ENCODE results near the gene FAM184B.
A peak's percentile ranks its signal among the peaks of the same experiment; 100 is the strongest.

Gene FAM184B

GRCh38 chr4:17624821-17625220 is 156.6 kb downstream of the FAM184B start:
- DNase-seq: no peak

- DNase-seq: no peak
These were observed 157.9 kb downstream of the FAM184B start for GRCh38 chr4:17623451-17624001.

DNA sequence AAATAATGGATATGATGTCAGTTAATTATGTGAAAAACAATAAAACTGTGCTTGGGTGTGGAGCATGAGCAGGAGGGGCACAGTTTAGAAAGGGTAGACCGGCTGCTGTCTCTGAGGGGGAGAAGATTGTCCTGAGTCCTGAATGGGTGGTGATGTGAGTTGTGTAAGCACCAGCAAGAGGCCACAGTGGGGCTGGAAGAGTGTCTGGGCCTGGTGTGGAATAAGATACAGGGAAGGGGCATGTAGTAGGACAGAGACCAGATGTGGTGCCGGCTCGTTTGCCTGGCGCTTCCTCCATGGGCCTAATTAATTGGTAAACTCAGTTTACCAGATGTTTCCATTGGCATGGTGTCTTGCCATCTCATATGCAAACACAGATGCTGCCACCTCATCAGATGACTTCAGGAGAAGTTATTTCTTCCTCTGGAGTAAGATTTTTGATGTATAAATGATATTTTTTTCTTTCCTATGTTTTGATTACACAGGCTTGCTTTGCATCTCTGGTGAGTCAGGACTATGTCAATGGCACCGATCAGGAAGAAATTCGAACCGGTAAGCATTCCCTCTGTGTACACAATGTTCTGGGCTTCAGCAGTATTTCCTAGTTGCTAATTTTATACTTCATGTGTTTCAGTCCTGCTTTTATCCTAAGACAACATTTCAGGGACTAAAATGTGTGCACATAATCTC is 161.9 kb downstream of the FAM184B start:
- no peak for DNase-seq

GRCh38 chr4:17618926-17619325 is 162.5 kb downstream of the FAM184B start:
- DNase-seq: no peak

- DNase-seq: no peak
These were observed 165.1 kb downstream of the FAM184B start for GRCh38 chr4:17616283-17616682.

DNA sequence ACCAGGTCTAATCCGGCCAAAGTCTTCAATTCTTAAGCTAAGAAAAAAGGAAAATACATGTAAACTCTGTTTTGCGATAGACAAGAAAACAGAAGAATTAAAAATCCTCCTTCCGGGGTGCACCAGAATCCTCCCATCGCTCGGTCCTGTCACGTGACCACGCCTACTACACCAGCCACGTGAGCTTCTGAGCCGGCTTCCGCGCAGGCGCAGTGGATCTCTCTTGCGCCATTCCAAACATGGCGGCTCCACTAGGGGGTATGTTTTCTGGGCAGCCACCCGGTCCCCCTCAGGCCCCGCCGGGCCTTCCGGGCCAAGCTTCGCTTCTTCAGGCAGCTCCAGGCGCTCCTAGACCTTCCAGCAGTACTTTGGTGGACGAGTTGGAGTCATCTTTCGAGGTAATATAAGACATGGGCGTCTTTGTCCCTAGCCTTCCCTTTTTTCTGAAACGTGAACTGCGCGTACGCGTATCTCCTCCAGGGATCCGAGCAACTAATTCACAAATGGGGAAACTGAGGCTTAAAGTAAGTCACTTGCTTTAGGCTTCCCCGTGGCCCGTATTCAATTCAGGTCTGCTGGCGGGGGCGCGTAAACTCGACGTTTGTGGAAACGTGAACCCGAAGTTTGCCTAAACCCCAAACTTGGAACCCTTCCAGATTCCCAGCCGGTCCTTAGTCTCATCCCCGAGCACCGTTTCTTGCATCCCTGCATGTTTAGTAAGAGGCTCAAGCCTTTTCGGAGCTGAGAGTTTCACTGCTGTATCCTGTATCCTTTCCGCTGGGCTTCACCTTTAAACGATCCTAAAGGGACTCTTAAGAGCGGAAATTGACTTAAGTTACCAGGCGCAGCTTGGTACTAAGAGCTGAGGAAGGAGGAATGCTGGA is 166.8 kb downstream of the FAM184B start, which contains the start of gene MED28:
MED28 (plus strand) TSS at position 226 of the 884 bp plus-strand sequence; CDS start at position 240, 14 bp downstream.
- peak; percentile 90 for DNase-seq

DNA sequence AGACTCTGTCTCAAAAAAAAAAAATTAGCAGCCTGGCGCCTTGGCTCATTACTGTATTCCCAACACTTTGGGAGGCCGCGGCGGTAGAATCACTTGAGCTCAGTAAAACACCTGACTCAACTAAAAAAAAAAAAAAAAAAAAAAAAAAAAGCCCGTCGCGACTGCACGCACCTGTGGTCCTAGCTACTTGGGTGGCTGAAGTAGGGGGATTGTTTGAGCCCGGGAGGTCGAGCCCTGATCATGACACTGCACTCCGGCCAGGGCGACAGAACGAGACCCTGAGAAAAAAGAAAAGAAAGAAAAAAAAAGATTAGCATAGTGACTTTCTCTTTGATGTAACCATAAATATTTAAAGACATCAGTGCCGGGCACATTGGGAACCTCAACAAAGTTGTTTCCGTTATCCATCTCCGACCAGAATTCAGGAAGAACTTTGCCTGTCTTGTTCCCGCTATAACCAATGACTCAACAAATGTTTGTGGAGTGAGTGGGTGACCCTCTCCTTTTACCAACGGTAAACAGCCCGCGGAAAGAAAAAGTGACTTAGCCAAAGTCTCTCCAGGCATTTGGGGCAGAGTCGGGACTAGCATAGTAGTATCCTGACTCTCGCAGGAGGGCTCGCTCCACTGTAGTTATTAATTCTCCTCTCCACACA is 167.5 kb downstream of the FAM184B start:
- DNase-seq: peak; percentile 53

DNA sequence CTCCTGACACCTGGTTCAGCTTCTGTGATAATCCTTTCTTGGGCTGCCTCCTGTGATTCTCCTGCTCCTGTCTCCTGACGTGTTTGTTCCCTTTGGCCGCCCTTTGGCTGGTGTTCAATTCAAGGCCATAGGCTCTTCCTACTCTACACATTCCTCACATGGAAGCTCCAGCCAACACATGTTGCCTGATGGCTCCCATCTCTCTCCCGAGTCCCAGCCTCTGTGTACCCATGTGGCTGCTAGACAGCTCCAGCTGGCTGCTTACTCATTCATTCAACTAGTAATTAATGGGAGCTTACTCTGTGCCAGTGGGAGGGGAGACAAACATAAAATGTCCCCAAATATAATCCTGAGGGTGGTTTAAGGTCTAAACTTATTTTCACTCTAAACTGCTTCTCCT is 176.2 kb downstream of the FAM184B start:
- DNase-seq: no peak

GRCh38 chr4:17599826-17600225 is 181.6 kb downstream of the FAM184B start:
- no peak for DNase-seq

GRCh38 chr4:17597517-17597916 is 183.9 kb downstream of the FAM184B start:
- no peak for DNase-seq

- no peak for DNase-seq
These were observed 185.9 kb downstream of the FAM184B start for GRCh38 chr4:17595471-17596005.

DNA sequence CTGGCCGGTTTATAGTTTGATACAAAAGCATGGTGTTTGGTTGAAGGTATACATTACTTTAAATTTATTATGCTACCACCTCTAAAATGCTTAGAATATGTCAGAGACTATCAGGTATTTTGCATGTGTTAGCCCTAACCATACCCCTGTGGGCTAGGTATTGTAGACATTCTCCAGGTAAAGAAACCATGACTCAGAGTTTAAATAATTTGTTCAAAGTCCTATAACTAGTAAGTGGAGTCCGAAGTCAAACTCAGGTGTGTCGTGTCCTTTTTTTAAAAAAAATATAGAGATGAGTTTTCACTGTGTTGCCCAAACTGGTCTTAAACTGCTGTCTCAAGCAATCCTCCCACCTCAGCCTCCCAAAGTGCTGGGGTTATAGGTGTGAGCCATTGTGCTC is 192.1 kb downstream of the FAM184B start:
- no peak for DNase-seq

DNA sequence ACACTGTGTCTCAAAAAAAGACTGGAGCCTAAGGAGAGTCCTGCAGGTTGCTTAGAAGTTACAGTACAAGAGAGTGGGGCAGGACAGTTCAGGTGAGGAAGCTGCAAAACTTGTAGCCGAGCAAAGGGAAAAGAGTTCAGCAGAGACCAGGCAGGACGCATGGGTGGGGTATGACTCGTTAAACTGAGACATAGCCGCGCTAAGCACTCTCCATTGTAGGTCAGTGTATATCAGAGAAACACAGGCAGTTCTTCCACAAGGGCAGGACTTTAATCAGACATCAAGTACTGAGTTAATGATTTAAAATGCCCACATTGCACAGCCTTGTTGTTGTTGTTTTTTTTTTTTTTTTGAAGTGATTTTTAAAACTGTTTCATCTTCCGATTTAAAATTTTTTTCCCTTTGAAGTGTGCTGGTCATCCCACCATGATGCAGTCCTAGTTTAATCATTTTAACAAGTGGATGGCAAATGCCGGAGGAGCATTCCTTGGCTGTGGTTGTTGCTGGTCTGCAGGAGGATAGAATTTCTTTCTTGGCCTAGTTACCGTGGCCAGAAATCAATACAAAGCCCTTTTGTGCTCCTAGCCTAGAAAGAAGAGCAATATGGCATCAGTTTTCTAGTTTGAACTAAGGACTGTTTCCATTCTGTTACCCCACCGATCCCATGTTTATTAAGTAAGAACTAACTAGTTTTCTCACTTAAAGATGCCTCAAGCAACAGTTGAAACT is 194.2 kb downstream of the FAM184B start:
- DNase-seq: no peak

GRCh38 chr4:17584521-17585213 is 196.8 kb downstream of the FAM184B start:
- no peak for DNase-seq

- no peak for DNase-seq
These were observed 197.5 kb downstream of the FAM184B start for GRCh38 chr4:17583941-17584340.

- DNase-seq: no peak
These were observed 198.1 kb downstream of the FAM184B start for GRCh38 chr4:17583276-17583675.

DNA sequence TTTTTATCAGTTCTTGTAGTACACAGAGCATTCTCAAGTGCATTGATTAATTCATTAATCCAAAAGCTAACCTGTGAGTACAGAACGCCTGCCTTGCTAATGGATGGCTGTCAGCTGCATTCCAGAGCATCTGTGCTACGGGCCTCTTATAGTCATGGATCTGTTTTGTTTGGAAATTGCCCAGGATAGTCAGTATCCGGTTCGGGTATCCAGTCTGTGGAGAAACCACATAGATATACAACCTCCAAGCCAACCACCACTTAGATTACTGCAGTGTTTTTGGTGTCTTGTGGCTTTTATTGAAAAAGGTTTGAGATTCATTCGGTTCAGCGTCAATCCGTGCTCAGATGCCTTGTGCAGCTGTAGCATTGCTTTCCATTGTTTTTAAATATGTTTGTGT is 200.5 kb downstream of the FAM184B start:
- no peak for DNase-seq

Data from activated T-cell treated with anti-CD3 and anti-CD28 coated beads, Interleukin-2, amount 50 U/mL, for 1 hour (primary cell).